Sigmoid colon (tissue), 7 donors: ENCODE measurements around the gene NES. TPM values are rescaled to one million over a fixed set of nuclear protein-coding genes. Genes with fewer than 3 reads are reported as not detected.

Experiments
- DNase-seq: peaks from one replicate; pipeline ENCODE4 v3.0.0-alpha.2; 2019
- H3K27ac ChIP-seq, 4 donors: fragments of 200-600 bp; sonication (generic); one replicate each; pipeline ENCODE4 v1.5.1; 2016 to 2019; ENCODE audit warnings: mild to moderate bottlenecking in 1 of 4
- H3K27me3 ChIP-seq, 3 donors: fragments of 200-600 bp; sonication (generic); one replicate each; pipeline ENCODE4 v1.5.1; 2019; ENCODE audit warnings: mild to moderate bottlenecking in 1 of 3
- H3K36me3 ChIP-seq, 4 donors: fragments of 200-600 bp; sonication (generic); one replicate each; pipeline ENCODE4 v1.5.1; 2016 to 2019
- H3K4me1 ChIP-seq, 4 donors: fragments of 200-600 bp; sonication (generic); one replicate each; pipeline ENCODE4 v1.5.1; 2017 to 2019
- H3K4me3 ChIP-seq, 4 donors: fragments of 200-600 bp; sonication (generic); one replicate each; pipeline ENCODE4 v1.5.1; 2017 to 2019; ENCODE audit warnings: mild to moderate bottlenecking in 2 of 4, moderate library complexity in 1 of 4
- H3K9me3 ChIP-seq, 4 donors: fragments of 200-600 bp in 3 of 4; sonication (generic) in 3 of 4; one replicate each; pipeline versions ENCODE4 v1.5.1 to v1.6.1; 2013 to 2019
- EP300 ChIP-seq, 4 donors: sonication (generic); formaldehyde crosslinking; IDR thresholded peaks; one replicate each; pipeline ENCODE4 v1.6.1; 2017; ENCODE audit warnings: antibody characterized with exemption in 4 of 4
- POLR2A ChIP-seq, 2 donors: fragments of 450-650 bp; IDR thresholded peaks; one replicate each; pipeline ENCODE4 v1.6.1; 2016; ENCODE audit warnings: antibody characterized with exemption in 2 of 2, mild to moderate bottlenecking in 2 of 2, moderate library complexity in 2 of 2
- POLR2AphosphoS5 ChIP-seq, 4 donors: sonication (generic); formaldehyde crosslinking; IDR thresholded peaks; one replicate each; pipeline ENCODE4 v1.6.1; 2017; ENCODE audit warnings: antibody characterized with exemption in 4 of 4
- WGBS, 2 donors: extraction: QIAGEN DNeasy Blood & Tissue Kit; methylation state at CpG; one replicate each; pipeline ENCODE4 v1.1.7; 2013; 5-methylcytosine and 5-hydroxymethylcytosine counted together
- intact Hi-C: fragments of 100-400 bp; cut with DNase I; formaldehyde crosslinking; loops from one replicate; pipeline ENCODE4 v1.15.1; 2023
- polyA plus RNA-seq, 3 donors: library from polyadenylated mRNA; stranded (reverse); fragments of 200-250 nt; gene quantifications; one replicate each; pipeline ENCODE4 v1.2.3, GENCODE V29; 2013
- total RNA-seq, 4 donors: library from RNA; depleted of rRNA; stranded (reverse); fragments of >200 nt; gene quantifications; one replicate each; pipeline ENCODE4 v1.1.0, GENCODE V29; 2016
- TF ChIP-seq, protein P1 (sequence below), 4 experiments: fragments of 450-650 bp in 3 of 4; fragments of 200-600 bp in 1 of 4; IDR thresholded peaks; one replicate each; pipeline ENCODE4 v1.5.1; 2016 to 2019; ENCODE audit warnings: antibody characterized with exemption in 4 of 4, mild to moderate bottlenecking in 3 of 4, moderate library complexity in 2 of 4
- donor health status: healthy with polysubstance abuse.
- donor health status: Bipolar disorder and iron deficiency.
- donor health status: healthy.

The NES gene
- total and polyA plus RNA-seq, 7 donors = 0.60 to 21.0 (median 7.1) TPM

DNA sequence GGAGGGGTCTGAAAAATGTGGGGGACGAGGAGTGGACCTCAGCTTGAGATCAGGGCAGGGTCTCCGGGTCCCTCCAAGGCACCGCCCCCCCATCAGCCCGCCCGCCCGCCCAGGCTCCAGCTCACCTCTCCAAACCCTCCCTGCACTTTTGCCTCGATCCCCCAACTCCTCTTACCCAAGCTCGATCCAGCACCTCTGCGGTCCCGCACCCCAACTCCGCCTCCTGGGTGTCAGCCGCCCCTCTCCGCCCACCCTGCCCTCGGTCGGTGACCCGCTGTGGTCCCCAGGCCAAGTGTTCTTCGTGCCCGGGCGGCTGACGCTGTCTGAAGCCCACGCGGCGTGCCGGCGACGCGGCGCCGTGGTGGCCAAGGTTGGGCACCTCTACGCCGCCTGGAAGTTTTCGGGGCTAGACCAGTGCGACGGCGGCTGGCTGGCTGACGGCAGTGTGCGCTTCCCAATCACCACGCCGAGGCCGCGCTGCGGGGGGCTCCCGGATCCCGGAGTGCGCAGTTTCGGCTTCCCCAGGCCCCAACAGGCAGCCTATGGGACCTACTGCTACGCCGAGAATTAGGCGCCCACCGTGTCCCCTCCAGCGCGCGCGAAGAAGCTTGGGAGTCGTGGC is 52.3 kb downstream of the NES start:
- no peak for TF ChIP-seq POLR2AphosphoS5 (IDR thresholded peaks at IDR 0.05)
- TF ChIP-seq, protein P1, sequence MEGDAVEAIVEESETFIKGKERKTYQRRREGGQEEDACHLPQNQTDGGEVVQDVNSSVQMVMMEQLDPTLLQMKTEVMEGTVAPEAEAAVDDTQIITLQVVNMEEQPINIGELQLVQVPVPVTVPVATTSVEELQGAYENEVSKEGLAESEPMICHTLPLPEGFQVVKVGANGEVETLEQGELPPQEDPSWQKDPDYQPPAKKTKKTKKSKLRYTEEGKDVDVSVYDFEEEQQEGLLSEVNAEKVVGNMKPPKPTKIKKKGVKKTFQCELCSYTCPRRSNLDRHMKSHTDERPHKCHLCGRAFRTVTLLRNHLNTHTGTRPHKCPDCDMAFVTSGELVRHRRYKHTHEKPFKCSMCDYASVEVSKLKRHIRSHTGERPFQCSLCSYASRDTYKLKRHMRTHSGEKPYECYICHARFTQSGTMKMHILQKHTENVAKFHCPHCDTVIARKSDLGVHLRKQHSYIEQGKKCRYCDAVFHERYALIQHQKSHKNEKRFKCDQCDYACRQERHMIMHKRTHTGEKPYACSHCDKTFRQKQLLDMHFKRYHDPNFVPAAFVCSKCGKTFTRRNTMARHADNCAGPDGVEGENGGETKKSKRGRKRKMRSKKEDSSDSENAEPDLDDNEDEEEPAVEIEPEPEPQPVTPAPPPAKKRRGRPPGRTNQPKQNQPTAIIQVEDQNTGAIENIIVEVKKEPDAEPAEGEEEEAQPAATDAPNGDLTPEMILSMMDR (IDR thresholded peaks at IDR 0.05) = no peak
- TF ChIP-seq POLR2A (IDR thresholded peaks at IDR 0.05) = no peak
- H3K4me1 ChIP-seq = peaks cover 0 to 25% (median 23%) of the 10 kb centered on the region in 4 donors
- no peaks in the 10 kb centered on the region for H3K9me3 ChIP-seq
- no peak for DNase-seq
- no peaks in the 10 kb centered on the region for H3K36me3 ChIP-seq
- intact Hi-C loops = no loop called here
- H3K27ac ChIP-seq = peak overlapping the region in 3 of 4 donors; percentile 11 to 51 (median 28)
- H3K27me3 ChIP-seq = peaks cover 32 to 80% (median 49%) of the 10 kb centered on the region in 3 donors
- H3K4me3 ChIP-seq = peak overlapping the region; percentile 5 to 44 (median 34)
- WGBS, 2 donors = 2 to 5% methylated on average over 55 of the region's 55 CpGs

DNA sequence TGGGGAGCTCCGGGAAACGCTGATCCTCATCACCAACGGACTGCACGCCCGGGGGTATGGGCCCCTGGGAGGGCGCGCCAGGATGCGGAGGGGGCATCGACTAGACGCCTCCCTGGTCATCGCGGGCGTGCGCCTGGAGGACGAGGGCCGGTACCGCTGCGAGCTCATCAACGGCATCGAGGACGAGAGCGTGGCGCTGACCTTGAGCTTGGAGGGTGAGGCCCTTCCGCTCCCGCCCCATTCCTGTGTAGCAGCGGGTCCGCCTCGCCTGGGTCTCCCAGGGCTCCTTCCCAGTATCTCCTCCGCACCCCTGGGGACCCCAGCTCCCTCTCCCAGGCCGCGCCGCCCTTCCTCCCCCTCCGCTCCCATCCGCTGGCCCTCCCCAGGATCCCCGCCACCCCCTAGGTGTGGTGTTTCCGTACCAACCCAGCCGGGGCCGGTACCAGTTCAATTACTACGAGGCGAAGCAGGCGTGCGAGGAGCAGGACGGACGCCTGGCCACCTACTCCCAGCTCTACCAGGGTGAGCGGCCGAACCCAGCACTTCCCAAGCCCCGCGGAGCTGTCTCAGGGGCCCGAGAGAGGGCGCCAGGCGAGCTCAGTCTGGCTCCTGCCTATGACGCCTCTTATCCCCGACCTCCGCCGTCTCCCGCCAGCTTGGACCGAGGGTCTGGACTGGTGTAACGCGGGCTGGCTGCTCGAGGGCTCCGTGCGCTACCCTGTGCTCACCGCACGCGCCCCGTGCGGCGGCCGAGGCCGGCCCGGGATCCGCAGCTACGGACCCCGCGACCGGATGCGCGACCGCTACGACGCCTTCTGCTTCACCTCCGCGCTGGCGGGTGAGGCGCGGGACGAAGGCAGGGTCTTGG is 53.0 kb downstream of the NES start:
- peaks cover 0 to 25% (median 23%) of the 10 kb centered on the region in 4 donors for H3K4me1 ChIP-seq
- intact Hi-C loops = no loop called here
- peak overlapping the region; percentile 5 to 44 (median 34) for H3K4me3 ChIP-seq
- peak overlapping the region in 3 of 4 donors; percentile 11 to 51 (median 28) for H3K27ac ChIP-seq
- peak; percentile 79 for DNase-seq
- no peaks in the 10 kb centered on the region for H3K36me3 ChIP-seq
- TF ChIP-seq POLR2AphosphoS5 (IDR thresholded peaks at IDR 0.05) = no peak
- no peak for TF ChIP-seq EP300 (IDR thresholded peaks at IDR 0.05)
- TF ChIP-seq POLR2A (IDR thresholded peaks at IDR 0.05) = no peak
- TF ChIP-seq, protein P1 (IDR thresholded peaks at IDR 0.05) = peak in 1 of 4 experiments; percentile 20
- H3K27me3 ChIP-seq = peaks cover 32 to 78% (median 53%) of the 10 kb centered on the region in 3 donors
- 1 to 2% methylated on average over 87 of the region's 87 CpGs for WGBS, 2 donors
- H3K9me3 ChIP-seq = no peaks in the 10 kb centered on the region

- H3K27ac ChIP-seq = no peak overlapping the region
- intact Hi-C loops = no loop called here
- H3K27me3 ChIP-seq = peaks cover 32 to 73% (median 50%) of the 10 kb centered on the region in 3 donors
- DNase-seq = no peak
- peaks cover 0 to 25% (median 23%) of the 10 kb centered on the region in 4 donors for H3K4me1 ChIP-seq
- H3K36me3 ChIP-seq = no peaks in the 10 kb centered on the region
- H3K4me3 ChIP-seq = no peak overlapping the region
- TF ChIP-seq, protein P1 (IDR thresholded peaks at IDR 0.05) = no peak
- TF ChIP-seq POLR2AphosphoS5 (IDR thresholded peaks at IDR 0.05) (no peak), EP300 (IDR thresholded peaks at IDR 0.05) (no peak), POLR2A (IDR thresholded peaks at IDR 0.05) (no peak)
- 45 to 72% methylated on average over 6 of the region's 6 CpGs for WGBS, 2 donors
- H3K9me3 ChIP-seq = no peaks in the 10 kb centered on the region
These were observed 54.5 kb downstream of the NES start for GRCh38 chr1:156622581-156623297.

DNA sequence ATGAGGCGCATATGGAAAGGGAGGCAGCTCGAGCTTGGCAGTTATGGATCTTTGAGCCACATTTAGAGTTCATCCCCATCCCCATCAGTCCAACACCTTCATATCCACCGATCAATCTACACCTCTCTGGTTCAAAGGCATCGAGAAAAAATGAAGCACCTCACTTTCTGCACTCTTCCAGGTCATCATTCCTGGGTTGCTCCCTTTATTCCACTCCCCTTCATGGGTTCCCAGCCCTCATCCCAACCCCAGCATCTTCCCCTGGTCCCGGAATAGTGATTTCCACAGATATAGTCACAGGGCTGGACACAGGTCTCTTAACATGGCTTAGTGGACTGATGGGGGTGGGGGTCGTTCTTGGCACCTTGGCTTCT is 57.6 kb downstream of the NES start:
- intact Hi-C loops = no loop called here
- Histone ChIP-seq H3K4me1 (peaks cover 0 to 36% (median 33%) of the 10 kb centered on the region in 4 donors), H3K9me3 (no peaks in the 10 kb centered on the region), H3K27ac (no peak overlapping the region), H3K27me3 (peaks cover 15 to 41% (median 19%) of the 10 kb centered on the region in 3 donors), H3K4me3 (no peak overlapping the region), H3K36me3 (no peaks in the 10 kb centered on the region)
- WGBS, 2 donors = 24% methylated on average over 6 of the region's 6 CpGs
- no peak for DNase-seq
- no peak for TF ChIP-seq EP300 (IDR thresholded peaks at IDR 0.05)
- no peak for TF ChIP-seq POLR2A (IDR thresholded peaks at IDR 0.05)
- TF ChIP-seq POLR2AphosphoS5 (IDR thresholded peaks at IDR 0.05) = no peak
- TF ChIP-seq, protein P1 (IDR thresholded peaks at IDR 0.05) = no peak
